Astrocyte of the spinal cord (primary cell): ENCODE data around the gene MEF2A.
A peak's percentile ranks its signal among the peaks of the same experiment; 100 is the strongest.

Source experiments
- DNase-seq: peaks from one replicate; pipeline ENCODE4 v3.0.0; 2011; ENCODE audit warnings: low read depth, low spot score
- H3K4me3 ChIP-seq: 2 replicates; pipeline ENCODE4 v1.5.1; 2011; ENCODE audit warnings: low read depth, mild to moderate bottlenecking, low read length, moderate library complexity
- in situ Hi-C: cut with HindIII; loops from 2 replicates; pipeline ENCODE4 v1.10.0; 2017; ENCODE audit warnings: low sequenced_read_pairs
- TF ChIP-seq, protein P1 (sequence below): IDR thresholded peaks from 2 replicates; pipeline ENCODE4 v1.5.1; 2012; ENCODE audit warnings: low read depth, mild to moderate bottlenecking, low read length, inconsistent platforms

MEF2A gene

GRCh38 chr15:99606646-99607045 lies 40.9 kb downstream of the MEF2A start:
- TF ChIP-seq, protein P1, sequence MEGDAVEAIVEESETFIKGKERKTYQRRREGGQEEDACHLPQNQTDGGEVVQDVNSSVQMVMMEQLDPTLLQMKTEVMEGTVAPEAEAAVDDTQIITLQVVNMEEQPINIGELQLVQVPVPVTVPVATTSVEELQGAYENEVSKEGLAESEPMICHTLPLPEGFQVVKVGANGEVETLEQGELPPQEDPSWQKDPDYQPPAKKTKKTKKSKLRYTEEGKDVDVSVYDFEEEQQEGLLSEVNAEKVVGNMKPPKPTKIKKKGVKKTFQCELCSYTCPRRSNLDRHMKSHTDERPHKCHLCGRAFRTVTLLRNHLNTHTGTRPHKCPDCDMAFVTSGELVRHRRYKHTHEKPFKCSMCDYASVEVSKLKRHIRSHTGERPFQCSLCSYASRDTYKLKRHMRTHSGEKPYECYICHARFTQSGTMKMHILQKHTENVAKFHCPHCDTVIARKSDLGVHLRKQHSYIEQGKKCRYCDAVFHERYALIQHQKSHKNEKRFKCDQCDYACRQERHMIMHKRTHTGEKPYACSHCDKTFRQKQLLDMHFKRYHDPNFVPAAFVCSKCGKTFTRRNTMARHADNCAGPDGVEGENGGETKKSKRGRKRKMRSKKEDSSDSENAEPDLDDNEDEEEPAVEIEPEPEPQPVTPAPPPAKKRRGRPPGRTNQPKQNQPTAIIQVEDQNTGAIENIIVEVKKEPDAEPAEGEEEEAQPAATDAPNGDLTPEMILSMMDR: no peak
- in situ Hi-C loops: no loop called here
- no peak overlapping the region for H3K4me3 ChIP-seq
- no peak for DNase-seq

DNA sequence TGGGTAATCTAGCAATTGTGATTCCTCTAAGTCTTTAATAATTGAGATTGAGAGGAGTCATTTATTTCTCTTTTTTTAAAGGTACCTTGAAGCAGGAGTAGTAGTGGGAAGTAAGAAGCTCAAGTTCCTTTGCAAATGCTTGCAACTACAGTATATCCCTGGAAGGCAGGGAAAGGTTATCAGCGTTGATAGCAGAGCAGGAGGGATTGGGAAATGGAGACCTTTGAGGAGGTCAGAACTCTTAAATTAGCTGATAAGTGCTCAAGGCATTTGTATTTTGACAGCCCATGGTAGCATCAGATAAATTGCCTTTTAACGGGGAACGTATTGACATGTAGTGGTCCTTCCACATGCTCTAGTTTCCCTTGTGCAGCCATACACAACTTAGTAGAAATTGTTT lies 47.7 kb downstream of the MEF2A start:
- in situ Hi-C loops: no loop called here

DNA sequence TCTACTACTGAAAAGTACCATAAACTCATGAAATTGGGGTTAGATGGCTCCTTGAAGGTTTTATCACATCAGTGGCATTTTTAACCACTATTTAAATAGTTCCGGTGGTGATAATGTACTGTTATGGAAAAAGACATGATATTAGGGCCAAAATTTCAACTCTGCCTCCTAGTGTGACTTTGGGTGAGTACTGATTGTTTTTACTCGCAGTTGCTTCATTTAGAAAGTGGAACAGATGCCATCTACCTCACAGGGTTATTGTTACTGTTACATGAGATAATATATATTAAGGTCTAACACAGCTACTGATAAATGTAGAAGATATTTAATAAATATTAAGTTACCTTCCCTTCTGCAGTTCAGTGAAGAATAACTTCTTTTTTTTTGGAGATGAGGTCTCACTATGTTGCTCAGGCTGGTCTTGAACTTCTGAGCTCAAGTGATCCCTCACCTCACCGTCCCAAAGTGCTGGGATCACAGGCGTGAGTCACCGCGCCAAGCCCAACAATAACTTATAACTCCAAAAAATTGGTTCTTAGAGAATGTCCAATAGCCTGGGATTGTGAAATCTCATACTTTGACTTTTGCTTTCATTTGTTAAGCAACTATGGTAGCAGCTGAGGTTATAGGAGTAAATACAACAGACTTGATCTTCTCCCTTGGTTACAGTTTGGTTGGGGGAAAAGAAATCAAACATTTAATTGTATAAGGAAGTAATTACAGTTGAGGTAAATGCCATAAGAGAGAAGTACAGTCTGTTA lies 48.3 kb downstream of the MEF2A start:
- DNase-seq: peak; percentile 30

More for the DNA sequence above, 47.7 kb downstream of the MEF2A start:
- TF ChIP-seq, protein P1: no peak
- no peak overlapping the region for H3K4me3 ChIP-seq
- no peak for DNase-seq

DNA sequence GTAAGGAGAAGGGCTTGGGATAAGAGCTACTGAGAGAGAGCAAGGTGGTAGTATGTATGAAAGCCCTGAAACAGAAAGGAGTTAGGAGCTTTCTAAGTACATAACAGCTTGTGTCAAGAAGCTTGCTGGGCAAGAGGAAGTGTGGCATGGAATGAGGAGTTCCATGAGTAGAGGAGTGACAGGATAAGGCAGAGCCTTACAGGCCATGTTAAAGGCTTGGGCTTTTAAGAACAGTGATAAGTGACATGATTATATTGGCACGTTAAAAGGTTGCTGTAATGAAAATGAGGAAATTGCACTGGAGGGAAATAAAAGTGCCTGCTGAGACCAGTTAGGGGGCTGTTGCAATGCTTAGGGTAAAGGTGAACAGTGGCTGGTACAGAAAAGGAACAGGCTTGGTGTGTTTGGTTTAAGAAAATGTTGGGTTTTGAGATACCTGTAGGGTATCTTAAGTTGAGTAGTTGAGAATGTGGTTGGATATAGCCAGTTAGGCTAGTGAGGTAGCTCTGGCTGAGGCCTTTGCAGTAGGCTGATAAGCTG lies 49.0 kb downstream of the MEF2A start:
- TF ChIP-seq, protein P1: no peak
- DNase-seq: no peak

More for the DNA sequence above, 48.3 kb downstream of the MEF2A start:
- no peak overlapping the region for H3K4me3 ChIP-seq
- TF ChIP-seq, protein P1: no peak
- in situ Hi-C loops: no loop called here

GRCh38 chr15:99615460-99615859 lies 49.7 kb downstream of the MEF2A start:
- no peak for DNase-seq
- TF ChIP-seq, protein P1: no peak
- in situ Hi-C loops: no loop called here
- H3K4me3 ChIP-seq: no peak overlapping the region

More for the DNA sequence above, 49.0 kb downstream of the MEF2A start:
- no peak overlapping the region for H3K4me3 ChIP-seq
- in situ Hi-C loops: no loop called here

DNA sequence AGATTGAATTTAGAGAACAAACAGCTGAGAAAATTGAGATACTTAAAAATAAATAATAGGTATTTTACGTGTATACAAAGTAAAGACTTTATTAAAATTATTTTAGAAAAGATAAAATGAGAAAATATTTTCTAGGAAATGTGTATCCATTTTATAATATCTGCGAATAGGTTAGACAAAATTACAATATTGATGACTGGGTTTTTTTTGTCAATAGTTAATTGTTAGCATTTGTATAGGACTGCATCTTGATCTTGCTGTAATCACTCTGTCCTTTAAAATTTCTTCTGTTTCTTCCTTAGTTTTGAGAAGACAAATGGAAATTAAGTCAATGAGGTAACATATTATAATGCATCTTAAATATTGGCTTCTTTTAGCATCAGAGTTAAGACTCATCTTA lies 50.3 kb downstream of the MEF2A start:
- no peak for DNase-seq
- in situ Hi-C loops: no loop called here
- TF ChIP-seq, protein P1: no peak
- no peak overlapping the region for H3K4me3 ChIP-seq
